ENCODE results near the gene PNPLA8. TPM values are rescaled to one million over a fixed set of nuclear protein-coding genes. Genes with fewer than 3 reads are reported as not detected.
"Not testable (repeated sequence)": the region's sequence is repeated elsewhere in the genome, so short reads cannot be mapped to it uniquely, and the experiment has no call there.

The PNPLA8 gene
- polyA plus RNA-seq, 1 experiment, result 26.7 TPM

DNA sequence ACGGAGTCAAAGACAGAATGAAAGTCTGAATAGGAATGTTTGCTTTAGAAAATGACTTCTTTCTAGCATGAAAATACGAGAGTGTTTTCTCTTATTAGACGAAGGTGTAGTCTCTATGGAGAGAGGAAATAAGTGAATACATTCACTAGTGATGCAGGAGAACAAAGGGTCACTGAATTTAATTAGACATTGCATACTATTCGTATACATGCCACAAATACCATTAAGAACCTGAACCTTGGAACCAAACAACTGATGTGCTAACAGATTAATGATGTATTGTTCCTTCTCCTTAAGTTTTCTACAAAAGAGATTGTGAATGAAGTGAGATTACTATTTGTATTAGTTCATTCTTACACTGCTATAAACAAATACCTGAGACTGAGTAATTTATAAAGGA is 33.3 kb upstream of the PNPLA8 start:
- ChIA-PET CTCF (interaction anchor here (1.5 kb wide), 1 partner anchor 63 kb away, joined by 3 read pairs; no protein-coding TSS in a partner anchor), POLR2A (no interaction called here)
- Histone ChIP-seq H3K9me3 (ENCODE audit: control insufficient read depth, insufficient read depth, low read length) (peaks cover 9% of the 10 kb centered on the region), H3K27me3 (ENCODE audit: control insufficient read depth, insufficient read depth, low read length) (no peaks in the 10 kb centered on the region), H3K27ac (ENCODE audit: low read depth, low read length) (no peak overlapping the region), H3K4me3 (ENCODE audit: low read depth, low read length) (no peak overlapping the region)
- DNase-seq (ENCODE audit: low read depth, low spot score), result no peak
- TF ChIP-seq, protein P1, sequence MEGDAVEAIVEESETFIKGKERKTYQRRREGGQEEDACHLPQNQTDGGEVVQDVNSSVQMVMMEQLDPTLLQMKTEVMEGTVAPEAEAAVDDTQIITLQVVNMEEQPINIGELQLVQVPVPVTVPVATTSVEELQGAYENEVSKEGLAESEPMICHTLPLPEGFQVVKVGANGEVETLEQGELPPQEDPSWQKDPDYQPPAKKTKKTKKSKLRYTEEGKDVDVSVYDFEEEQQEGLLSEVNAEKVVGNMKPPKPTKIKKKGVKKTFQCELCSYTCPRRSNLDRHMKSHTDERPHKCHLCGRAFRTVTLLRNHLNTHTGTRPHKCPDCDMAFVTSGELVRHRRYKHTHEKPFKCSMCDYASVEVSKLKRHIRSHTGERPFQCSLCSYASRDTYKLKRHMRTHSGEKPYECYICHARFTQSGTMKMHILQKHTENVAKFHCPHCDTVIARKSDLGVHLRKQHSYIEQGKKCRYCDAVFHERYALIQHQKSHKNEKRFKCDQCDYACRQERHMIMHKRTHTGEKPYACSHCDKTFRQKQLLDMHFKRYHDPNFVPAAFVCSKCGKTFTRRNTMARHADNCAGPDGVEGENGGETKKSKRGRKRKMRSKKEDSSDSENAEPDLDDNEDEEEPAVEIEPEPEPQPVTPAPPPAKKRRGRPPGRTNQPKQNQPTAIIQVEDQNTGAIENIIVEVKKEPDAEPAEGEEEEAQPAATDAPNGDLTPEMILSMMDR (IDR thresholded peaks at IDR 0.05; ENCODE audit: low read depth, low read length), result no peak

DNA sequence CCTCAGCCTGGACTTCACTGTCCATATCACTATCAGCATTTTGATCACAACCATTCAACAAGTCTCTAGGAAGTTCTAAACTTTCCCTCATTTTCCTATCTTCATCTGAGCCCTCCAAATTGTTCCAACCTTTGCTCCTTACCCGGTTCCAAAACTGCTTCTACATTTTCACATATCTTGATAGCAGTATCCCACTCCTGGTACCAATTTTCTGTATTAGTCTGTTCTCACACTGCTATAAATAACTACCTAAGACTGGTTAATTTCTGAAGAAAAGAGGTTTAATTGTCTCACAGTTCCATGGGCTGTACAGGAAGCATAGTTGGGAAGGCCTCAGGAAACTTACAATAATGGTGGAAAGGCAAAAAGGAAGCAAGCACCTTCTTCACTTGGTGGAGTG is 31.7 kb upstream of the PNPLA8 start:
- TF ChIP-seq, protein P1 (IDR thresholded peaks at IDR 0.05; ENCODE audit: low read depth, low read length), result no peak

DNA sequence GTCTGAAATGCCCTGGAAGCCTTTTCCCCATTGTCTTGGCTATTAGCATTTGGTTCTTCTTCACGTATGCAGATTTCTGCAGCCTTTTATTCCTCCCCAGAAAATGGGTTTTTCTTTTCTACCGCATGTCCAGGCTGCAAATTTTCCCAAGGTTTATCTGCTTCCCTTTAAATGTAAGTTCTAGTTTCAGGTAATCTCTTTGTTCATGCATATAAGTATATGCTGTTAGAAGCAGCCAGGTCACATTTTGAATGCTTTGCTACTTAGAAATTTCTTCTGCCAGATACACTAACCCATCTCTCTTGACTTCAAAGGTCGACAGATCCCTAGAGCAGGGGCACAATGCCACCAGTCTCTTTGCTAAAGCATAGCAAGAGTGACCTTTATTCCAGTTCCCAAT is 31.3 kb upstream of the PNPLA8 start:
- TF ChIP-seq, protein P1 (IDR thresholded peaks at IDR 0.05; ENCODE audit: low read depth, low read length), result no peak
- H3K27me3 ChIP-seq (ENCODE audit: control insufficient read depth, insufficient read depth, low read length), result no peaks in the 10 kb centered on the region
- ChIA-PET CTCF (no interaction called here), POLR2A (no interaction called here)
- H3K27ac ChIP-seq (ENCODE audit: low read depth, low read length), result no peak overlapping the region
- DNase-seq (ENCODE audit: low read depth, low spot score), result no peak
- H3K4me3 ChIP-seq (ENCODE audit: low read depth, low read length), result no peak overlapping the region
- peaks cover 9% of the 10 kb centered on the region for H3K9me3 ChIP-seq (ENCODE audit: control insufficient read depth, insufficient read depth, low read length)

More for the DNA sequence above, 31.7 kb upstream of the PNPLA8 start:
- Histone ChIP-seq H3K9me3 (ENCODE audit: control insufficient read depth, insufficient read depth, low read length) (peaks cover 9% of the 10 kb centered on the region), H3K4me3 (ENCODE audit: low read depth, low read length) (no peak overlapping the region), H3K27ac (ENCODE audit: low read depth, low read length) (no peak overlapping the region), H3K27me3 (ENCODE audit: control insufficient read depth, insufficient read depth, low read length) (no peaks in the 10 kb centered on the region)
- POLR2A ChIA-PET, result no interaction called here
- DNase-seq (ENCODE audit: low read depth, low spot score), result no peak
- CTCF ChIA-PET, result no interaction called here

DNA sequence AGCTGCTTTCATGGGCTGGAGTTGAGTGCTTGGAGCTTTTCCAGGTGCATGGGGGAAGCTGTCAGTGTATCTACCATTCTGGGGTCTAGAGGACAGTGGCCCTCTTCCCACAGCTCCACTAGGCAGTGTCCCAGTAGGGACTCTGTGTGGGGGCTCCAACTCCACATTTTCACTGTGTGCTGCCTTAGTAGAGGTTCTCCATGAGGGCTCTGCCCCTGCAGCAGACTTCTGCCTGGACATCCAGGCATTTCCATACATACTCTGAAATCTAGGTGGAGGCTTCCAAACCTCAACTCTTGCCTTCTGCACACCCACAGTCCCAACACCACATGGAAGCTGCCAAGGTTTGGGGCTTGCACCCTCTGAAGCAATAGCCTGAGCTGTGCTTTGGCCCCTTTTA is 30.7 kb upstream of the PNPLA8 start:
- DNase-seq (ENCODE audit: low read depth, low spot score); POLR2A ChIA-PET; H3K4me3 ChIP-seq (ENCODE audit: low read depth, low read length); H3K9me3 ChIP-seq (ENCODE audit: control insufficient read depth, insufficient read depth, low read length); H3K27me3 ChIP-seq (ENCODE audit: control insufficient read depth, insufficient read depth, low read length); CTCF ChIA-PET; H3K27ac ChIP-seq (ENCODE audit: low read depth, low read length): not testable (repeated sequence)

DNA sequence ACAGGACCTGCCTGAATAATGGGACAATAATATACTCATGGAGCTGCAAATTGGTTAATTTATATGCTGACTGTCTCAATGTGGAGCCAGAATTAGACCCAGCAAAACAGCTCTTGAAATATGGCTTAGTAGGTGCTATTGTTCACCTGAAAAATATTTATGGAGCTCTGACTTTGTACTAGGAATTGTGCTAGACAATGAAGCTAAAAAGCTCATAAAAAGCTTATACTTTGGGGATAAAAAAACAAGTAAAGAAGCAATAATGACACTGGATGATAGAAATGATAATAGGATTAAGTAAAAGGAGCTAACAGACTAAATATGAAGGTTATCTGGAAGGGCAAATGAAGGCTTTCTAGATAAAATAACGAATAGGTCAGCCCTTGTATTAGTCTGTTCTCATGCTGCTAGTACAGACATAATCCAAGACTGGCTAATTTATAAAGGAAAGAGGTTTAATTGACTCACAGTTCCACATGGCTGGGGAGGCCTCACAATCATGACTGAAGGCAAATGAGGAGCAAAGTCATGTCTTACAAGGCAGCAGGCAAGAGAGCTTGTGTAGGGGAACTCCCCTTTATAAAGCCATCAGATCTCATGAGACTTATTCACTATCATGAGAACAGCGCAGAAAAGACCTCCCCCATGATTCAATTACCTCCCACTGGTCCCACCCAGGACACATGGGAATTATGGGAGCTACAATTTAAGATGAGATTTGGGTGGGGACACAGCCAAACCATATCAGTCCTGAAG is 22.4 kb upstream of the PNPLA8 start:
- H3K27ac ChIP-seq (ENCODE audit: low read depth, low read length); POLR2A ChIA-PET; H3K27me3 ChIP-seq (ENCODE audit: control insufficient read depth, insufficient read depth, low read length); DNase-seq (ENCODE audit: low read depth, low spot score); CTCF ChIA-PET; H3K9me3 ChIP-seq (ENCODE audit: control insufficient read depth, insufficient read depth, low read length); H3K4me3 ChIP-seq (ENCODE audit: low read depth, low read length): not testable (repeated sequence)

DNA sequence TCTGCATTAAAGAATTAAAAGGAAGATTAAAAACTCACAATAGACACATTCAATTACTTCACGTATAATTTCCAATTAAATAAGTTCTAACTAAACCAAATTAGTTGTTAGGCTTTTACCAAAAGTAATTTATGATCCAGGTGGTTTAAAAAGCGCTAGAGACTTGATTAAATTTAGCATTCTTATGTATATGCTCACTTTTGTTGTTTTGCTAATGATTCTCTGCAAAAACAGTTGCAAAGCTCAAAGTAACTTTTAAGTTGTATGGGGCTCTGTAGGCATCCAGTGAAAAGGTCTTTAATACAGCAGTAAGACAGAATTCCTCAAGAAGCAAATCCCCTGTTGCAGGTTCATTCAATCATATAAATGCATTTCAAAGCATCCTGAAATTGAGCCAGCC is 15.5 kb upstream of the PNPLA8 start:
- no peak for DNase-seq (ENCODE audit: low read depth, low spot score)
- Histone ChIP-seq H3K27me3 (ENCODE audit: control insufficient read depth, insufficient read depth, low read length) (peaks cover 2% of the 10 kb centered on the region), H3K4me3 (ENCODE audit: low read depth, low read length) (no peak overlapping the region), H3K9me3 (ENCODE audit: control insufficient read depth, insufficient read depth, low read length) (no peaks in the 10 kb centered on the region), H3K27ac (ENCODE audit: low read depth, low read length) (no peak overlapping the region)
- POLR2A ChIA-PET, result no interaction called here
- TF ChIP-seq, protein P1 (IDR thresholded peaks at IDR 0.05; ENCODE audit: low read depth, low read length), result no peak
- CTCF ChIA-PET, result no interaction called here

DNA sequence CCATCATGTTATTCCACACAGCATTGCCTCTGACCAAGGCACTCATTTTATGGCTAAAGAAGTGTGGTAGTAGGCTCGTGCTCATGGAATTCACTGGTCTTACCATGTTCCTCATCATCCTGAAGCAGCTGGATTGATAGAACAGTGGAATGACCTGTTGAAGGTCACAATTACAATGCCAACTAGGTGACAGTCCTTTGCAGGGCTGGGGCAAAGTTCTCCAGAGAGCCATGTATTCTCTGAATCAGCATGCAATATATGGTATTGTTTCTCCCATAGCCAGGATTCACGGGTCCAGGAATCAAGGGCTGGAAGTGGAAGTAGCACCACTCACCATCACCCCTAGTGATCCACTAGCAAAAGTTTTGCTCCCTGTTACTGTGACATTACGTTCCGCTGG is 12.8 kb upstream of the PNPLA8 start:
- DNase-seq (ENCODE audit: low read depth, low spot score); H3K4me3 ChIP-seq (ENCODE audit: low read depth, low read length); H3K27ac ChIP-seq (ENCODE audit: low read depth, low read length); POLR2A ChIA-PET; CTCF ChIA-PET; H3K27me3 ChIP-seq (ENCODE audit: control insufficient read depth, insufficient read depth, low read length); H3K9me3 ChIP-seq (ENCODE audit: control insufficient read depth, insufficient read depth, low read length): not testable (repeated sequence)

DNA sequence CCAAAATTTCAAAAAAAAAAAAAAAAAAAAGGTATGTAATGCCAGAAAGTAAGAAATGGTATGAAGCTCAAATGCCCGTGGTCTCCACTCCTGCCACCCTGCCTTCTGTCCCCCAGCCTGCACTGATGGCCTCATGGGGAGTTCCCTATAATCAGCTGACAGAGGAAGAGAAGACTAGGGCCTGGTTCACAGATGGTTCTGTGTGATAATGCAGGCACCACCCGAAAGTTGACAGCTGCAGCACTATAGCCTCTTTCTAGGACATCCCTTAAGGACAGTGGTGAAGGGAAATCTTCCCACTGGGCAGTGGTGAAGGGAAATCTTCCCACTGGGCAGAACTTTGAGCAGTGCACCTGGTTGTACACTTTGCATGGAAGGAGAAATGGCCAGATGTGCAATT is 12.3 kb upstream of the PNPLA8 start:
- H3K27me3 ChIP-seq (ENCODE audit: control insufficient read depth, insufficient read depth, low read length); POLR2A ChIA-PET; H3K9me3 ChIP-seq (ENCODE audit: control insufficient read depth, insufficient read depth, low read length); DNase-seq (ENCODE audit: low read depth, low spot score); H3K27ac ChIP-seq (ENCODE audit: low read depth, low read length); H3K4me3 ChIP-seq (ENCODE audit: low read depth, low read length); CTCF ChIA-PET: not testable (repeated sequence)

Data from AG04450 (cell line).